GM23338 (cell line): ENCODE measurements around the gene RBM46. TPM values are rescaled to one million over a fixed set of nuclear protein-coding genes. Genes with fewer than 3 reads are reported as not detected.

ENCODE experiments used
- ATAC-seq: fragments of 200-7000 bp; cut with Tn5 transposase; 3 replicates; pipeline ENCODE4 v1.9.1; 2020
- DNase-seq: peaks from one replicate; pipeline ENCODE4 v3.0.0-alpha.2; 2015; ENCODE audit warnings: low spot score
- H2AFZ ChIP-seq: fragments of 200-600 bp; sonication (generic); 2 replicates; pipeline ENCODE4 v1.8.0; 2016; ENCODE audit warnings: antibody characterized with exemption, mild to moderate bottlenecking, moderate library complexity
- H3F3A ChIP-seq: fragments of 200-600 bp; sonication (generic); replicated peaks from 2 replicates; pipeline ENCODE4 v1.8.0; 2017; ENCODE audit warnings: antibody characterized with exemption, mixed run types, low read depth
- H3K27ac ChIP-seq: fragments of 200-600 bp; sonication (generic); 2 replicates; pipeline ENCODE4 v1.6.1; 2016; ENCODE audit warnings: low read depth
- H3K27me3 ChIP-seq: fragments of 200-600 bp; sonication (generic); 2 replicates; pipeline ENCODE4 v1.8.0; 2016; ENCODE audit warnings: mild to moderate bottlenecking, mixed run types, moderate library complexity; ENCODE audit not compliant: insufficient read depth
- H3K36me3 ChIP-seq: fragments of 200-600 bp; sonication (generic); 2 replicates; pipeline ENCODE4 v1.8.0; 2016; ENCODE audit warnings: mild to moderate bottlenecking; ENCODE audit not compliant: insufficient read depth
- H3K4me1 ChIP-seq: fragments of 200-600 bp; sonication (generic); 2 replicates; pipeline ENCODE4 v1.8.0; 2016; ENCODE audit warnings: mild to moderate bottlenecking, moderate library complexity; ENCODE audit not compliant: insufficient read depth
- H3K4me2 ChIP-seq: fragments of 200-600 bp; sonication (generic); 2 replicates; pipeline ENCODE4 v1.7.1; 2017; ENCODE audit warnings: mixed run types
- H3K4me3 ChIP-seq: fragments of 200-600 bp; sonication (generic); 2 replicates; pipeline ENCODE4 v1.6.1; 2016; ENCODE audit warnings: mixed run types
- H3K79me2 ChIP-seq: fragments of 200-600 bp; sonication (generic); replicated peaks from 2 replicates; pipeline ENCODE4 v1.8.0; 2017; ENCODE audit warnings: mild to moderate bottlenecking; ENCODE audit not compliant: insufficient read depth
- H3K9me2 ChIP-seq: fragments of 200-600 bp; sonication (generic); 2 replicates; pipeline ENCODE4 v1.8.0; 2017; ENCODE audit not compliant: insufficient read depth
- H4K20me1 ChIP-seq: fragments of 200-600 bp; sonication (generic); replicated peaks from 2 replicates; pipeline ENCODE4 v1.8.0; 2017; ENCODE audit warnings: mild to moderate bottlenecking; ENCODE audit not compliant: insufficient read depth
- H3K27ac Mint-ChIP-seq: 2 replicates; pipeline ENCODE4 v1.8.0; 2020; ENCODE audit warnings: inconsistent platforms, mild to moderate bottlenecking, moderate library complexity, mixed read lengths
- H3K27me3 Mint-ChIP-seq: 3 replicates; pipeline ENCODE4 v1.8.0; 2022; ENCODE audit warnings: low read depth, mild to moderate bottlenecking, moderate library complexity, mixed read lengths, inconsistent platforms; ENCODE audit not compliant: insufficient read depth, poor library complexity
- H3K36me3 Mint-ChIP-seq: 3 replicates; pipeline ENCODE4 v1.8.0; 2021; ENCODE audit warnings: low read depth, mild to moderate bottlenecking, inconsistent platforms, moderate library complexity, mixed read lengths
- H3K4me1 Mint-ChIP-seq: 3 replicates; pipeline ENCODE4 v1.8.0; 2020; ENCODE audit warnings: mild to moderate bottlenecking, inconsistent platforms, mixed read lengths
- H3K4me3 Mint-ChIP-seq: 3 replicates; pipeline ENCODE4 v1.8.0; 2021; ENCODE audit warnings: moderate library complexity, mild to moderate bottlenecking, inconsistent platforms, mixed read lengths
- H3K9me3 Mint-ChIP-seq: 3 replicates; pipeline ENCODE4 v1.8.0; 2020; ENCODE audit warnings: moderate library complexity, mild to moderate bottlenecking, inconsistent platforms, mixed read lengths
- CREB1 ChIP-seq: fragments of 250-450 bp; sonication (Bioruptor Pico); IDR thresholded peaks from 2 replicates; pipeline ENCODE4 v1.5.0; 2020; ENCODE audit warnings: low read depth, mild to moderate bottlenecking, moderate library complexity
- EZH2phosphoT487 ChIP-seq: fragments of 200-600 bp; sonication (generic); IDR thresholded peaks from one replicate; pipeline ENCODE4 v1.8.1; 2018; ENCODE audit warnings: antibody characterized with exemption; ENCODE audit not compliant: unreplicated experiment
- JUNB ChIP-seq: IDR thresholded peaks from one replicate; pipeline ENCODE4 v1.6.1; 2016; ENCODE audit warnings: antibody characterized with exemption; ENCODE audit not compliant: unreplicated experiment
- NANOG ChIP-seq: IDR thresholded peaks from 2 replicates; pipeline ENCODE4 v1.6.1; 2016; ENCODE audit warnings: antibody characterized with exemption, borderline replicate concordance
- STAT1 ChIP-seq: IDR thresholded peaks from one replicate; pipeline ENCODE4 v1.6.1; 2016; ENCODE audit warnings: antibody characterized with exemption; ENCODE audit not compliant: unreplicated experiment
- ZNF114 ChIP-seq: fragments of 250-450 bp; sonication (Bioruptor Pico); IDR thresholded peaks from 2 replicates; pipeline ENCODE4 v1.5.0; 2020; ENCODE audit warnings: mild to moderate bottlenecking, moderate library complexity
- ZNF331 ChIP-seq: fragments of 250-450 bp; sonication (Bioruptor Pico); IDR thresholded peaks from 2 replicates; pipeline ENCODE4 v1.5.0; 2020; ENCODE audit warnings: low read depth, mild to moderate bottlenecking, moderate library complexity
- polyA plus RNA-seq: library from polyadenylated mRNA; unstranded; fragments of >200 nt; fragmentation: Nextera tagmentation; extraction: Ambion mirVana; gene quantifications from 2 replicates; pipeline ENCODE4 v1.2.1, GENCODE V29; 2016
- total RNA-seq: library from RNA; depleted of rRNA; stranded (reverse); fragments of >200 nt; shearing (Covaris generic); gene quantifications from 2 replicates; pipeline ENCODE4 v1.2.3, GENCODE V29; 2014
- TF ChIP-seq, protein P1 (sequence below): IDR thresholded peaks from one replicate; pipeline ENCODE4 v1.6.1; 2018; ENCODE audit warnings: antibody characterized with exemption; ENCODE audit not compliant: unreplicated experiment
- TF ChIP-seq, protein P2 (sequence below): IDR thresholded peaks from 2 replicates; pipeline ENCODE4 v1.6.1; 2016; ENCODE audit warnings: antibody characterized with exemption
- TF ChIP-seq, protein P3 (sequence below), 2 experiments: fragments of 200-600 bp in 1 of 2; sonication (generic) in 1 of 2; conservative IDR thresholded peaks; 2 replicates each; pipeline versions ENCODE4 v1.5.1 to v1.6.1; 2016 to 2017; ENCODE audit warnings: antibody characterized with exemption in 2 of 2, low read depth in 2 of 2, mild to moderate bottlenecking in 2 of 2, moderate library complexity in 1 of 2

The RBM46 gene
- total and polyA plus RNA-seq, 2 experiments from 2014 or later, result 22.9 to 42.4 TPM

DNA sequence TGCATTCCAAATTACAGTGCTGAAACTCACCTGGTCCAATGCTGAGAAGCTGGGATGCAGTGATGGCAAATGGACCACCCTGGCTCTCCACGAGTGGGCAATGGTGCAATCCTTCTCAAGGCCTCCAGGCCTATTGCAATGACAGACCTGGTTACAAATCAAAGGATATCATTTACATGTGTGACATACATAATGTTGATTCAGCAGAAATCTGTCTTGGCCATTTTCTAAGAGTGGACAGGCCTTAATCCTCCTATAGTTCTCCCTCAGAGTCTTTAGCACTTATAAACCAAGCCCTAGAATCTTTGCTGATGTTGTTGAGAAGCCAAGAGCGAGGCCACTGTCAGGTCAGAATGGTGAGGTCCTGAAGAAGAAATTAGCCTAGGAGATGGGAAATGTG, 20.2 kb upstream of the RBM46 start (continued):
- TF ChIP-seq CREB1 (CRISPR knock-in tag) (no peak), NANOG (no peak), STAT1 (no peak), ZNF114 (CRISPR knock-in tag) (no peak), JUNB (no peak), EZH2phosphoT487 (no peak), ZNF331 (CRISPR knock-in tag) (no peak)
- TF ChIP-seq, protein P1, sequence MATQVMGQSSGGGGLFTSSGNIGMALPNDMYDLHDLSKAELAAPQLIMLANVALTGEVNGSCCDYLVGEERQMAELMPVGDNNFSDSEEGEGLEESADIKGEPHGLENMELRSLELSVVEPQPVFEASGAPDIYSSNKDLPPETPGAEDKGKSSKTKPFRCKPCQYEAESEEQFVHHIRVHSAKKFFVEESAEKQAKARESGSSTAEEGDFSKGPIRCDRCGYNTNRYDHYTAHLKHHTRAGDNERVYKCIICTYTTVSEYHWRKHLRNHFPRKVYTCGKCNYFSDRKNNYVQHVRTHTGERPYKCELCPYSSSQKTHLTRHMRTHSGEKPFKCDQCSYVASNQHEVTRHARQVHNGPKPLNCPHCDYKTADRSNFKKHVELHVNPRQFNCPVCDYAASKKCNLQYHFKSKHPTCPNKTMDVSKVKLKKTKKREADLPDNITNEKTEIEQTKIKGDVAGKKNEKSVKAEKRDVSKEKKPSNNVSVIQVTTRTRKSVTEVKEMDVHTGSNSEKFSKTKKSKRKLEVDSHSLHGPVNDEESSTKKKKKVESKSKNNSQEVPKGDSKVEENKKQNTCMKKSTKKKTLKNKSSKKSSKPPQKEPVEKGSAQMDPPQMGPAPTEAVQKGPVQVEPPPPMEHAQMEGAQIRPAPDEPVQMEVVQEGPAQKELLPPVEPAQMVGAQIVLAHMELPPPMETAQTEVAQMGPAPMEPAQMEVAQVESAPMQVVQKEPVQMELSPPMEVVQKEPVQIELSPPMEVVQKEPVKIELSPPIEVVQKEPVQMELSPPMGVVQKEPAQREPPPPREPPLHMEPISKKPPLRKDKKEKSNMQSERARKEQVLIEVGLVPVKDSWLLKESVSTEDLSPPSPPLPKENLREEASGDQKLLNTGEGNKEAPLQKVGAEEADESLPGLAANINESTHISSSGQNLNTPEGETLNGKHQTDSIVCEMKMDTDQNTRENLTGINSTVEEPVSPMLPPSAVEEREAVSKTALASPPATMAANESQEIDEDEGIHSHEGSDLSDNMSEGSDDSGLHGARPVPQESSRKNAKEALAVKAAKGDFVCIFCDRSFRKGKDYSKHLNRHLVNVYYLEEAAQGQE, result no peak
- TF ChIP-seq, protein P2, sequence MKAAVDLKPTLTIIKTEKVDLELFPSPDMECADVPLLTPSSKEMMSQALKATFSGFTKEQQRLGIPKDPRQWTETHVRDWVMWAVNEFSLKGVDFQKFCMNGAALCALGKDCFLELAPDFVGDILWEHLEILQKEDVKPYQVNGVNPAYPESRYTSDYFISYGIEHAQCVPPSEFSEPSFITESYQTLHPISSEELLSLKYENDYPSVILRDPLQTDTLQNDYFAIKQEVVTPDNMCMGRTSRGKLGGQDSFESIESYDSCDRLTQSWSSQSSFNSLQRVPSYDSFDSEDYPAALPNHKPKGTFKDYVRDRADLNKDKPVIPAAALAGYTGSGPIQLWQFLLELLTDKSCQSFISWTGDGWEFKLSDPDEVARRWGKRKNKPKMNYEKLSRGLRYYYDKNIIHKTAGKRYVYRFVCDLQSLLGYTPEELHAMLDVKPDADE, result no peak

DNA sequence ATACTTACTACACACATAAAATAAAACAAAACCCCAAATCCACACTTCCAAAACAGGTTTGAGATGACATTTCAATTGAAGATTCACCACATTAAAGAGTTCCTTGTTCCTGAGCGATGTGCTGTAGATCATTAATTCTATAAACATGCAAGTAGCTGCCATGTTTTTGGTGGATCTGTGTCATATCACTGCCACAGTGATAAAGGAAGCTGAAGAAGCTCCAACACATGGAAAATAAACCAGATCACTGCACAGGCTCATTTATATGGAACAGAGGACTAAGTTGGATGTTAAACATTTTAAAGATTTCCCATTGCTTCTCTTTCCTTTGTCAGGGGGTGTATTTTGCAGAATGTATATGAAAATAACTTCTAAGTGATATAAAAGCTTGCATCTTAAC, 2.8 kb upstream of the RBM46 start:
- no peaks in the 10 kb centered on the region for H3K36me3 Mint-ChIP-seq
- Histone ChIP-seq H3F3A (no peaks in the 10 kb centered on the region), H4K20me1 (no peaks in the 10 kb centered on the region; the same call in 1 of the 2 replicates), H3K27me3 (no peaks in the 10 kb centered on the region), H3K4me3 (no peak overlapping the region), H2AFZ (no peak overlapping the region), H3K4me1 (no peaks in the 10 kb centered on the region), H3K27ac (no peak overlapping the region), H3K79me2 (peaks cover 13% of the 10 kb centered on the region; the same call in 1 of the 2 replicates), H3K4me2 (no peak overlapping the region), H3K9me2 (no peaks in the 10 kb centered on the region), H3K36me3 (no peaks in the 10 kb centered on the region)
- peaks cover 4% of the 10 kb centered on the region for H3K27me3 Mint-ChIP-seq
- TF ChIP-seq JUNB (no peak), CREB1 (CRISPR knock-in tag) (no peak)
- no peaks in the 10 kb centered on the region; the same call in 2 of the 3 replicates for H3K9me3 Mint-ChIP-seq
- H3K4me1 Mint-ChIP-seq, result no peaks in the 10 kb centered on the region
- DNase-seq, result no peak
- H3K27ac Mint-ChIP-seq, result no peak overlapping the region
- H3K4me3 Mint-ChIP-seq, result no peak overlapping the region
- no peak for ATAC-seq

DNA sequence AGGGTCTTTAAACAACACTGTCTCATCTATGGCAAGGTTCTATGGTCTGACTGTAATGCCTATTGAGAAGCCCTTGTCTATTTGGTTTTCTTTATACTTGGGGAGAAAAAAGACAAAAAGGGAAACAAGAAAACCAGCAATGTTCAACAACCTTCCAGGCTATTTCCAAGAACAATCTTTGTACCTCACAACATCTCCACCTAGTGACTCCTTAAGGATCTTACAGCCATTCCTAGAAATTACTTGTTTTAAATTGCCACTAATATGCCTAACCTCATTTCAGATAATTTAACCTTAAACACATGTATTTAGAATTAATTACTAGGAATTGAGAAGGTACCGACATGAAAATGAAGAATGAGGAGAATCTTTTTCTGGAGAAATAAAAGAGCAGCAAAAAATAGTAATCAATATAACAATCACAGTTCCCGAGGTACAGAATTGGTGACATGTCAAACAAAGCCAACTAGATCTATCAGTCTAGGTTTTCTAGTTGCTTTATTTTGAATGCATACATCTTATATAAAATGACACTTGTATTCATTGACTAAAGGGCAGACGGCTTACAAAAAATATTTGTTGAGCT, 1.6 kb upstream of the RBM46 start:
- no peak for ATAC-seq
- H2AFZ ChIP-seq, result no peak overlapping the region
- H3K4me2 ChIP-seq, result no peak overlapping the region
- Mint-ChIP-seq H3K4me1 (no peaks in the 10 kb centered on the region), H3K4me3 (no peak overlapping the region), H3K27ac (no peak overlapping the region), H3K27me3 (peaks cover 4% of the 10 kb centered on the region), H3K36me3 (no peaks in the 10 kb centered on the region), H3K9me3 (no peaks in the 10 kb centered on the region; the same call in 2 of the 3 replicates)
- no peaks in the 10 kb centered on the region; the same call in 1 of the 2 replicates for H4K20me1 ChIP-seq
- peaks cover 22% of the 10 kb centered on the region; the same call in 1 of the 2 replicates for H3K79me2 ChIP-seq
- no peak overlapping the region for H3K27ac ChIP-seq
- no peaks in the 10 kb centered on the region for H3F3A ChIP-seq
- H3K4me1 ChIP-seq, result no peaks in the 10 kb centered on the region
- H3K4me3 ChIP-seq, result no peak overlapping the region
- H3K27me3 ChIP-seq, result no peaks in the 10 kb centered on the region
- H3K9me2 ChIP-seq, result no peaks in the 10 kb centered on the region
- no peak for TF ChIP-seq ZNF331 (CRISPR knock-in tag)
- TF ChIP-seq, protein P3, sequence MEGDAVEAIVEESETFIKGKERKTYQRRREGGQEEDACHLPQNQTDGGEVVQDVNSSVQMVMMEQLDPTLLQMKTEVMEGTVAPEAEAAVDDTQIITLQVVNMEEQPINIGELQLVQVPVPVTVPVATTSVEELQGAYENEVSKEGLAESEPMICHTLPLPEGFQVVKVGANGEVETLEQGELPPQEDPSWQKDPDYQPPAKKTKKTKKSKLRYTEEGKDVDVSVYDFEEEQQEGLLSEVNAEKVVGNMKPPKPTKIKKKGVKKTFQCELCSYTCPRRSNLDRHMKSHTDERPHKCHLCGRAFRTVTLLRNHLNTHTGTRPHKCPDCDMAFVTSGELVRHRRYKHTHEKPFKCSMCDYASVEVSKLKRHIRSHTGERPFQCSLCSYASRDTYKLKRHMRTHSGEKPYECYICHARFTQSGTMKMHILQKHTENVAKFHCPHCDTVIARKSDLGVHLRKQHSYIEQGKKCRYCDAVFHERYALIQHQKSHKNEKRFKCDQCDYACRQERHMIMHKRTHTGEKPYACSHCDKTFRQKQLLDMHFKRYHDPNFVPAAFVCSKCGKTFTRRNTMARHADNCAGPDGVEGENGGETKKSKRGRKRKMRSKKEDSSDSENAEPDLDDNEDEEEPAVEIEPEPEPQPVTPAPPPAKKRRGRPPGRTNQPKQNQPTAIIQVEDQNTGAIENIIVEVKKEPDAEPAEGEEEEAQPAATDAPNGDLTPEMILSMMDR (conservative IDR thresholded peaks at IDR 0.05; ENCODE audit: low read depth in 2 of 2), result peak; percentile 68 to 82
- peak; percentile 69 for DNase-seq
- no peaks in the 10 kb centered on the region for H3K36me3 ChIP-seq
